HL-60/S4 treated with phorbol 12-myristate 13-acetate at 8.2 ng/mL for 4 days and 3 days (cell line): ENCODE results near the gene MYO15B.
"Not testable (repeated sequence)": the region's sequence is repeated elsewhere in the genome, so short reads cannot be mapped to it uniquely, and the experiment has no call there.

Experiments
- in situ Hi-C: fragments of 300-500 bp; cut with MboI; formaldehyde crosslinking; loops from 2 replicates; pipeline ENCODE4 v1.15.0; 2022; ENCODE audit warnings: low sequenced_read_pairs

Gene MYO15B

GRCh38 chr17:75637143-75637538, 49.5 kb downstream of the MYO15B start:
- in situ Hi-C loops, result no loop called here

- in situ Hi-C loops, result no loop called here
Measured at GRCh38 chr17:75637551-75637950, 50.0 kb downstream of the MYO15B start.

- in situ Hi-C loops, result not testable (repeated sequence)
Measured at GRCh38 chr17:75638039-75638438, 50.4 kb downstream of the MYO15B start.

GRCh38 chr17:75638893-75639292, 51.3 kb downstream of the MYO15B start:
- in situ Hi-C loops, result no loop called here

GRCh38 chr17:75639327-75639726, 51.7 kb downstream of the MYO15B start:
- in situ Hi-C loops, result no loop called here

- in situ Hi-C loops, result no loop called here
Measured at GRCh38 chr17:75639771-75640555, 52.4 kb downstream of the MYO15B start.

GRCh38 chr17:75640556-75641119, 53.0 kb downstream of the MYO15B start:
- in situ Hi-C loops, result no loop called here

GRCh38 chr17:75641343-75641742, 53.7 kb downstream of the MYO15B start:
- in situ Hi-C loops, result no loop called here

- in situ Hi-C loops, result no loop called here
Measured at GRCh38 chr17:75642182-75642783, 54.7 kb downstream of the MYO15B start.

GRCh38 chr17:75642784-75643642, 55.4 kb downstream of the MYO15B start:
- in situ Hi-C loops, result no loop called here

- in situ Hi-C loops, result no loop called here
Measured at GRCh38 chr17:75643643-75644017, 56.0 kb downstream of the MYO15B start.

- in situ Hi-C loops, result no loop called here
Measured at GRCh38 chr17:75645501-75645888, 57.9 kb downstream of the MYO15B start.

- in situ Hi-C loops, result no loop called here
Measured at GRCh38 chr17:75645889-75646637, 58.5 kb downstream of the MYO15B start.

- in situ Hi-C loops, result no loop called here
Measured at GRCh38 chr17:75646638-75646992, 59.0 kb downstream of the MYO15B start.

GRCh38 chr17:75647061-75647460, 59.5 kb downstream of the MYO15B start:
- in situ Hi-C loops, result no loop called here

GRCh38 chr17:75647921-75648320, 60.3 kb downstream of the MYO15B start:
- in situ Hi-C loops, result no loop called here

- in situ Hi-C loops, result no loop called here
Measured at GRCh38 chr17:75649687-75650086, 62.1 kb downstream of the MYO15B start.

- in situ Hi-C loops, result no loop called here
Measured at GRCh38 chr17:75650874-75651273, 63.3 kb downstream of the MYO15B start.

- in situ Hi-C loops, result no loop called here
Measured at GRCh38 chr17:75652341-75652740, 64.7 kb downstream of the MYO15B start.

GRCh38 chr17:75652934-75653549, 65.4 kb downstream of the MYO15B start:
- in situ Hi-C loops, result no loop called here
